Thyroid gland (tissue), 4 donors: Measurements from ENCODE around the gene RNASE8.

ENCODE experiments used
- POLR2A ChIP-seq, 2 donors: fragments of 450-650 bp; IDR thresholded peaks; one replicate each; pipeline ENCODE4 v1.6.1; 2017; ENCODE audit warnings: antibody characterized with exemption in 2 of 2, mild to moderate bottlenecking in 2 of 2, moderate library complexity in 1 of 2
- TF ChIP-seq, protein P1 (sequence below), 6 experiments: fragments of 200-600 bp in 3 of 6; fragments of 450-650 bp in 3 of 6; sonication (generic) in 3 of 6; IDR thresholded peaks; one replicate each; pipeline ENCODE4 v1.5.1; 2016 to 2019; ENCODE audit warnings: antibody characterized with exemption in 6 of 6, mild to moderate bottlenecking in 2 of 6, inconsistent platforms in 1 of 6, moderate library complexity in 1 of 6

DNA sequence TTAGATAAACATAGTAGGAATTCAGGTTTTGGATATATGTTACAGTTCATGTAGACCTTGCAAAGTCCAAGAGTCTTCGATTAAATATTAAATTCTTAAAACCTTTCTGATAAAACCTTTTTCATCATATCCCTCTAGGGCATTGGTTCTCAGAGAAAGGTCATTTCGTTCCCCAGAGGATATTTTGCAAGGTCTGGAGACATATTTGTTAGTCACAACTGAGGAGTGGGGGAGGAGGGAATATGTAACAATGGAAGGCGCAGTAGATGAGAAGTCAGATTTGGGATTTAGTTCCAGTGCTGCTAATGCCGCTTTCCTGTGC, 48.5 kb downstream of the RNASE8 start:
- no peak for TF ChIP-seq POLR2A (IDR thresholded peaks at IDR 0.05)
- TF ChIP-seq, protein P1, sequence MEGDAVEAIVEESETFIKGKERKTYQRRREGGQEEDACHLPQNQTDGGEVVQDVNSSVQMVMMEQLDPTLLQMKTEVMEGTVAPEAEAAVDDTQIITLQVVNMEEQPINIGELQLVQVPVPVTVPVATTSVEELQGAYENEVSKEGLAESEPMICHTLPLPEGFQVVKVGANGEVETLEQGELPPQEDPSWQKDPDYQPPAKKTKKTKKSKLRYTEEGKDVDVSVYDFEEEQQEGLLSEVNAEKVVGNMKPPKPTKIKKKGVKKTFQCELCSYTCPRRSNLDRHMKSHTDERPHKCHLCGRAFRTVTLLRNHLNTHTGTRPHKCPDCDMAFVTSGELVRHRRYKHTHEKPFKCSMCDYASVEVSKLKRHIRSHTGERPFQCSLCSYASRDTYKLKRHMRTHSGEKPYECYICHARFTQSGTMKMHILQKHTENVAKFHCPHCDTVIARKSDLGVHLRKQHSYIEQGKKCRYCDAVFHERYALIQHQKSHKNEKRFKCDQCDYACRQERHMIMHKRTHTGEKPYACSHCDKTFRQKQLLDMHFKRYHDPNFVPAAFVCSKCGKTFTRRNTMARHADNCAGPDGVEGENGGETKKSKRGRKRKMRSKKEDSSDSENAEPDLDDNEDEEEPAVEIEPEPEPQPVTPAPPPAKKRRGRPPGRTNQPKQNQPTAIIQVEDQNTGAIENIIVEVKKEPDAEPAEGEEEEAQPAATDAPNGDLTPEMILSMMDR (IDR thresholded peaks at IDR 0.05) = no peak
